Subcutaneous abdominal adipose tissue (tissue), 5 donors: Measurements from ENCODE around the gene UBASH3B.
"Not testable (repeated sequence)": the region's sequence is repeated elsewhere in the genome, so short reads cannot be mapped to it uniquely, and the experiment has no call there.

ENCODE experiments used
- H3K27ac ChIP-seq: one replicate; pipeline ENCODE4 v1.7.0; 2013; ENCODE audit warnings: low read depth, mild to moderate bottlenecking, inconsistent platforms, low read length, moderate library complexity
- H3K27me3 ChIP-seq, 5 donors: one replicate each; pipeline ENCODE4 v1.7.0; 2013; ENCODE audit warnings: low read length in 5 of 5, inconsistent platforms in 1 of 5; ENCODE audit not compliant: control insufficient read depth in 5 of 5, insufficient read depth in 4 of 5
- H3K36me3 ChIP-seq, 5 donors: one replicate each; pipeline ENCODE4 v1.7.0; 2013; ENCODE audit warnings: low read length in 5 of 5; ENCODE audit not compliant: control insufficient read depth in 5 of 5, insufficient read depth in 5 of 5
- H3K4me1 ChIP-seq, 5 donors: one replicate each; pipeline ENCODE4 v1.7.0; 2013; ENCODE audit warnings: low read length in 5 of 5, mild to moderate bottlenecking in 3 of 5, moderate library complexity in 1 of 5; ENCODE audit not compliant: control insufficient read depth in 5 of 5, insufficient read depth in 5 of 5
- H3K4me3 ChIP-seq, 5 donors: one replicate each; pipeline ENCODE4 v1.7.0; 2013; ENCODE audit warnings: low read length in 5 of 5, low read depth in 1 of 5
- H3K9ac ChIP-seq, 5 donors: one replicate each; pipeline ENCODE4 v1.7.0; 2013; ENCODE audit warnings: low read length in 5 of 5, mild to moderate bottlenecking in 4 of 5, moderate library complexity in 3 of 5
- H3K9me3 ChIP-seq, 5 donors: one replicate each; pipeline ENCODE4 v1.7.0; 2013; ENCODE audit warnings: low read length in 5 of 5; ENCODE audit not compliant: control insufficient read depth in 5 of 5
- donor health status: healthy.
- donor health status: healthy.
- donor health status: healthy.
- donor health status: healthy.
- donor health status: healthy.

The UBASH3B gene

DNA sequence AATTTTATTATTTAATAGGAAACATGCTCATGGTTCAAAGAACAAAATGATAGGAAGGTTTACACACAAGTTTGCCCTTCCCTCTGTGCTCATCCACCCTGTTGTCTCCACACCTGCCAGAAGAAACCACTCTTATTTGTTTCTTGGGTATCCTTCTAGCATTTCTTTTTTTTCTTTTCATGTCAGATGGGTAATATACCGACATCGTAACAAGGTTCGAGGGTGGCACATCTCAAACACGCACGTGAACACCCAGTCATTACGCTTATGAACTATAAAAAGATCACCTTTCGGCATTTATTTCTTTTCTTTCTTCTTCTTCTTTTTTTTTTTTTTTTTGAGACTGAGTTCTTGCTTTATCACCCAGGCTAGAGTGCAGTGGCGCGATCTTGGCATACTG is 70.5 kb downstream of the UBASH3B start:
- Histone ChIP-seq H3K36me3 (no peaks in the 10 kb centered on the region), H3K9me3 (no peaks in the 10 kb centered on the region), H3K4me1 (peaks cover 0 to 12% (median 7%) of the 10 kb centered on the region in 5 donors), H3K4me3 (no peak overlapping the region), H3K27me3 (peaks cover 0 to 5% (median 0%) of the 10 kb centered on the region in 5 donors), H3K9ac (no peak overlapping the region), H3K27ac (no peak overlapping the region)

DNA sequence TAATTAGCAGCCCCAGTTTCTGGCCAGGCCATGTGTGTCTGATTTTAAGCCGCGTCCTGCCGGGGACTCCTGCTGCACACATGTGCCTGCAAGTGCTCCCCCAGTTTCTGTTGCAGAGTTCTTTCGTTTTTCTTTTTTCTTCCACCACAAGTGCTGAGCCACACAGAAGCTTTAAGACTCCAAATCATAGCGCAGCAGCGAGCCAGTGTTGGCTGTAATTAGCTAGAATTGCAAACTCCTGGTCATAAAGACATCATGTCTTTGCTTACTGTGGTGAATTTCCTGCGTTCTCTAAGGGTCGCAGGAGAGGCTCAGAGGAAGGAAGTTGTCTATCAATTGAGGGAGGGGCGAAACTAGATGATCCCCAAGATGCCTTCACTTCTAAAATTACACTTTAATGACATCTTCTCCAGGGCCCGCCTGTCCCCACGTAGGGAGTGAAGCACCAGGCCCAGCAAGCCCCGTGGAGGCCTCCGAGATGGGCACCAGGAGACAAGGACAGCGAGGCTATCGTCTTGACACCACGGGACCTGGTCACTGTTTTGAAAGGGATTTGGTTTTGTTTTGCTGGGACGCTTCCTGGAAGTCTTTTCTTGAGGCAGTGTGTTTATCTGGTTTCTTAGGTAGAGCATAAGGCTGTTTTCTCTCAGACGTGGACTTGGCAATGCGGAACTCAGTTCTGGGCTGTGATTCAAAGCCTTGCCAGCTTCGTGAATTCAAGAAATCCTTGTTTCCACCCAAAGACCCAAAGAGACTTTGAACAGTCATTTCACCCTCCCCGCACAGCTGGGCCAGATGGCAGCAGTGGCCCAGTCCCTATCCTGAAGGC is 71.8 kb downstream of the UBASH3B start:
- H3K9me3 ChIP-seq = no peaks in the 10 kb centered on the region
- H3K9ac ChIP-seq = no peak overlapping the region
- H3K4me1 ChIP-seq = peaks cover 0 to 12% (median 7%) of the 10 kb centered on the region in 5 donors
- H3K27ac ChIP-seq = no peak overlapping the region
- H3K27me3 ChIP-seq = peaks cover 0 to 5% (median 0%) of the 10 kb centered on the region in 5 donors
- H3K36me3 ChIP-seq = no peaks in the 10 kb centered on the region
- peak overlapping the region in 3 of 5 donors; percentile 5 to 43 (median 23) for H3K4me3 ChIP-seq

DNA sequence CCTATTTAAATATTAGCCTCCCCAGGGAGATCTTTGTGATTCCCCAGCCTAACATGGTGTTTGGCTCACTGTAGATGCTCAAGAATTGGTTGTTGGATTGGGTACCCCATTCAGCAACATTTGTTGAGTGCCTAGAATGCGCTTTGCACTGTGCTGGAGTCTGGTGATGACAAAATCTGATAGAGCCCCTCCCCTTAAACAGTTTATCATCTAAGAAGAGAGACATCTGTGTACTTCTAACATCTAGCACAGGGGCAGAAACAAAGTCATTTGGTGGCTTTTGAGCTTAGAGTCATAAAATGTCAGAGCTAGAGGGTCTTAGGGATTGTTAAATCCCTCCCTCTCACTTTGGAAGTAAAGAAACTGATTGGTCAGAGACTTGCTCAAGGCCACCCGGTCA is 73.0 kb downstream of the UBASH3B start:
- H3K9ac ChIP-seq = no peak overlapping the region
- peaks cover 0 to 12% (median 7%) of the 10 kb centered on the region in 5 donors for H3K4me1 ChIP-seq
- no peaks in the 10 kb centered on the region for H3K36me3 ChIP-seq
- peaks cover 0 to 5% (median 0%) of the 10 kb centered on the region in 5 donors for H3K27me3 ChIP-seq
- no peak overlapping the region for H3K4me3 ChIP-seq
- no peaks in the 10 kb centered on the region for H3K9me3 ChIP-seq
- H3K27ac ChIP-seq = no peak overlapping the region

DNA sequence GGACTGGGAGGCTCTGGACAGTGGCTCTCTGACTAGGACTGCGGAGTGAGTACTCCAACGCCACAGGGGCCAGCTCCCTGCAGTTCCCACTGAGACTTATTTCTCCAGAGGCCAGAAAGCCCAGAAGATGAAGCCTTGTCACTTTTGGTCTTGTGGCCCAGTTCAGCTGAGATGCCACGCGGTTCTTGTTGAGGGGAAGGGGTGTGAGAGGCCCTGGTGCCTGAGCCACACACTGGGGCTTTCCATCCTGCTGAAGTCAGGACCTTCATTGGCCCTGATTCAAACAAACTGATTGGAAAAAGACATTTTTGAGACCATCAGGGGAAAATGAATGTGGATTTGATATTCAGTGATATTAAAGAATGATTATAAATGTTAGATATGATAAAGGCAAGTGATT is 73.6 kb downstream of the UBASH3B start:
- H3K27me3 ChIP-seq = peaks cover 0 to 5% (median 0%) of the 10 kb centered on the region in 5 donors
- H3K36me3 ChIP-seq = no peaks in the 10 kb centered on the region
- no peak overlapping the region for H3K27ac ChIP-seq
- no peak overlapping the region for H3K9ac ChIP-seq
- H3K4me3 ChIP-seq = no peak overlapping the region
- peaks cover 0 to 15% (median 7%) of the 10 kb centered on the region in 5 donors for H3K4me1 ChIP-seq
- no peaks in the 10 kb centered on the region for H3K9me3 ChIP-seq

DNA sequence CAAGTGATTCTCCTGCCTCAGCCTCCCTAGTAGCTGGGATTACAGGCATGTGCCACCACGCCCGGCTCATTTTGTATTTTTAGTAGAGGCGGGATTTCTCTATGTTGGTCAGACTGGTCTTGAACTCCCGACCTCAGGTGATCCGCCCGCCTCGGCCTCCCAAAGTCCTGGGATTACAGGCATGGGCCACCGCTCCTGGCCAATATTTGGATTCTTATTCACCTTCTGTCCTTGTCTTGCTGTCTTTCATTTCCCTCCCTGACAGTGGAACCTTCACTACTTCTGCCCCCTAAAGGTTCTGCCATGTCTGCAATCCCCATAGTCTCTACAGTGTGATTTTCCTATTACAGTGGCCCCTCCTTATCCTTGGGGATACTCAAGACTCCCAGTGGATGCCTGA is 75.2 kb downstream of the UBASH3B start:
- not testable (repeated sequence) for H3K27me3 ChIP-seq
- peaks cover 0 to 28% (median 16%) of the 10 kb centered on the region in 5 donors for H3K4me1 ChIP-seq

DNA sequence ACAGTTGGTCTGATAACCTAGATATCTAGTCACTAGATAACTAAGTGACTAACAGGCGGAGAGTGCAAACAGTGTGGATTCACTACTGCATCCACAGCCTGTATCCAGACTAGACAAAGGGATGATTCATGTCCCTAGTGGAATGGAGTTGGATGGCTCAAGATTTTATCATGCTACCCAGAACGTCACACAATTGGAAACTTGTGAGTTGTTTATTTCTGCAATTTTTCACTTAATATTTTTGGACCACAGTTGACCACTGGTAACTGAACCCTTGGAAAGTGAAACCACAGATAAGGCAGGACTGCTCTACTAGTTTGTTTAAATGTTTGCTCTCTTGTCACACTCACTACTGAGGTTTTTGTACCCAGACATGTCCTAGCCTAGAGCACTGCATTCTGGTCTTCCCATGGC is 76.0 kb downstream of the UBASH3B start:
- Histone ChIP-seq H3K4me3 (no peak overlapping the region), H3K9me3 (no peaks in the 10 kb centered on the region), H3K27me3 (peaks cover 0 to 5% (median 0%) of the 10 kb centered on the region in 5 donors), H3K4me1 (peaks cover 0 to 27% (median 16%) of the 10 kb centered on the region in 5 donors), H3K36me3 (no peaks in the 10 kb centered on the region), H3K9ac (no peak overlapping the region), H3K27ac (no peak overlapping the region)

More for the DNA sequence above, 75.2 kb downstream of the UBASH3B start:
- not testable (repeated sequence) for H3K9me3 ChIP-seq, H3K9ac ChIP-seq, H3K4me3 ChIP-seq, H3K36me3 ChIP-seq, H3K27ac ChIP-seq

DNA sequence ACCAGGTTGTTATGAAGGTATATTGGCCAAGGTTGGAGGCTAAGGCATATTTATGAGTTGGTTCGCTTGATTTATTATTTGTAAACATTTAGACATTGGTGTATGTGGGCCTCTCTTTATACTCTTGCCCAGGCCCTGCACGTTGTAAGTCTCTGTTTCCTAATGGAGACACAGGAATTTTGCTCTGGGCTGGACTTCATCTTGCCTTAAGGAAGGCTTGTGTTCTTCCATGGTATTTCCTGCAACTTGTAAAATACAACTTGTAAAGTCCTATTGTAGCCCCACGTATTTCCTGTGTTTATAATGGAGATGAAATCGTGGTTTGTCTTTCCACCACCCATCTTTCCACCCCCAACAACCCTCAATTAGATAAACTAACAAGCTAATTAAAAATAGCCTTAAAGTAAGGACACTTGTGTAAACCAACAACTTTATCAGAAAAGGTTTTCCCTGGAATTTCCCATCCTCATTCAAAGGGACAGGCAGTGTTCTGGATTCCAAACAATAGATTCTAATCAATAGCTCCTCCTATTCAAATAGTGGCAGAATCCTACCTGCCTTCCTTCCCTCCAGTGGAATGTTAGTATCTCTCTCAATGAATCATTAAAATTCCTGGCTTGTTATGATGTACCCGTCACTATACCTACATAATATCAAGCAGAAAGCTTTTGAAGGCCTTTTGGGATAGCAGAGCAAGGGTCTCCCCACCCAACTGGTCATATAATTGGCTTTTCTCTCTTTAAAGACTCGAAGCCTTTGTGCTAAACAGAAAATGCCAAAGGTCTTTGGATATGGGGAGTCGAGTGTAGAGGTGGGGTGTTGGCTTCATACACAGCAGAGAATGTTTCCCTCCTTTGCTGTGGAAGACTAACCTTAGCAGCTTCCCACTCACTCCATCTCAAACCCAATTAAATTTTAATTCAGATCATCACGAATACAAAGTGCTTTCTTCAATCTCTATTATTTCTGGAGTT is 77.1 kb downstream of the UBASH3B start:
- Histone ChIP-seq H3K9me3 (no peaks in the 10 kb centered on the region), H3K4me1 (peaks cover 0 to 16% (median 8%) of the 10 kb centered on the region in 5 donors), H3K27ac (no peak overlapping the region), H3K9ac (no peak overlapping the region), H3K4me3 (no peak overlapping the region), H3K36me3 (no peaks in the 10 kb centered on the region), H3K27me3 (peaks cover 0 to under 1% (median 0%) of the 10 kb centered on the region in 5 donors)

DNA sequence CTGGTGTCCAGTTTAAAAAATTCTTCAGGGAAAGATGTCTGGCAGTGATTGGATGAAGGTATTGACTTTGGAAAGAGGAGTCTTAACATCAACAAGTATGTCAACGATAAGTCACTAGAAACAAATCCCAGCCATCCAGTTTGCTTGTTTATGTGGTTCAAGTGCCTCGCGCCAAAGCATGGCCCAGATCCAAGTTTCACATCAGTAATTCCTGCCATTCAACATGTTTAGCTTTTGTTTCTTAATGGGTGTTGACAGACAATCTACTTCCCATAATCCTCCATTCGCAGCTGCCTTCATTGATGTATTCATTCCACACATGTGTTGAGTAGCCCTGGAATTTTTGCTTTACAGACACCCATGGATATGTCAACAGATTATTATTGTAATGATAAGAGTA is 77.8 kb downstream of the UBASH3B start:
- Histone ChIP-seq H3K9ac (no peak overlapping the region), H3K27me3 (no peaks in the 10 kb centered on the region), H3K4me1 (peaks cover 0 to 16% (median 8%) of the 10 kb centered on the region in 5 donors), H3K36me3 (no peaks in the 10 kb centered on the region), H3K9me3 (no peaks in the 10 kb centered on the region), H3K27ac (no peak overlapping the region), H3K4me3 (no peak overlapping the region)

DNA sequence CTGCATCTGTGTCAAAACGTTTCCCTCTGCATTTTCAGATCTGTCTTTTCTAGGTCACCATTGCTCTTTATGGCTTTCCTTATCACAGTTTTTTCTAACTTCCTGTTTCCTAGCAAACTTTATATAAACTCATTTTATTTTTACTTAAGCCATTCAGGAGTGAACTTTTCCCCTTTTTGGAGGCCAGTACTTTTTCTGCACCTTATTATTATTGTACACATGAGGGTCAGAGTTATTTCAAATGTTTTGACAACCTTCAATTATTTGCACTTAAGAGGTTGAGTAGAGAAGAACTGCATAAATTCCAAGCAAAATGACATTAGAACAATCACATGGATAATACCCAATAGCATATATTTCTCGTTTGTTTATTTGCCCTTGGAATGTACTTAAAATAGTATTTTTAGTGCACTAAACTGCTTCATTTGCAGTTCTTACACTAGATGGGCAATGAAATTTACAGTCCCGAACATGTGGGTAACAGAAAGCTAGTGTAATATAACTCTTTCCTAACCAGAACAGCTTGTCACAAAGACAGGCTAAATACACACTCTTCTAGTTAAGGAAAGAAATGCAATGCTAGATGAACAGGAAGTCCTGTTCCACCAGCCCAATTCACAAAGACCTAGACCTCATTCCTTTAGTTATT is 79.5 kb downstream of the UBASH3B start:
- peaks cover 0 to 16% (median 8%) of the 10 kb centered on the region in 5 donors for H3K4me1 ChIP-seq
- no peaks in the 10 kb centered on the region for H3K27me3 ChIP-seq

More for the DNA sequence above, 79.5 kb downstream of the UBASH3B start:
- H3K36me3 ChIP-seq = no peaks in the 10 kb centered on the region
- no peak overlapping the region for H3K27ac ChIP-seq
- H3K9ac ChIP-seq = no peak overlapping the region
- H3K9me3 ChIP-seq = no peaks in the 10 kb centered on the region
- H3K4me3 ChIP-seq = no peak overlapping the region
